Measurements from ENCODE around the gene GATC. TPM values are rescaled to one million over a fixed set of nuclear protein-coding genes. Genes with fewer than 3 reads are reported as not detected.
A peak's percentile ranks its signal among the peaks of the same experiment; 100 is the strongest.
"Not testable (repeated sequence)": the region's sequence is repeated elsewhere in the genome, so short reads cannot be mapped to it uniquely, and the experiment has no call there.

The GATC gene
- total RNA-seq, 2 experiments from 2014 or later, result 18.6 to 19.4 TPM

GRCh38 chr12:120438495-120439198 lies 7.6 kb upstream of the GATC start:
- no peak for TF ChIP-seq CTCF (IDR thresholded peaks at IDR 0.05)
- Mint-ChIP-seq H3K9me3 (no peaks in the 10 kb centered on the region), H3K27me3 (no peaks in the 10 kb centered on the region), H3K4me3 (peak overlapping the region; percentile 97), H3K4me1 (ENCODE audit: low read depth) (peaks cover 31% of the 10 kb centered on the region), H3K27ac (peak overlapping the region; percentile 94), H3K36me3 (ENCODE audit: low read depth) (peaks cover 44% of the 10 kb centered on the region)
- ATAC-seq (ENCODE audit: poor library complexity) (no peak), DNase-seq (no peak)
- Histone ChIP-seq H3K4me3 (ENCODE audit: low read length) (peak overlapping the region; percentile 88), H3K9me3 (ENCODE audit: control insufficient read depth in 1 of 2, insufficient read depth in 1 of 2, low read length in 2 of 2) (no peaks in the 10 kb centered on the region), H3K27ac (ENCODE audit: low read depth in 1 of 2, low read length in 2 of 2) (peak overlapping the region; percentile 69 to 88), H3K4me1 (ENCODE audit: insufficient read depth, low read length) (peaks cover 26% of the 10 kb centered on the region), H3K27me3 (ENCODE audit: control insufficient read depth in 1 of 2, insufficient read depth in 2 of 2, low read length in 2 of 2) (no peaks in the 10 kb centered on the region), H3K36me3 (ENCODE audit: insufficient read depth, low read length) (peaks cover 21% of the 10 kb centered on the region)
- ChIA-PET CTCF (interaction anchor here (0.7 to 2.0 kb wide), 8 partner anchors 14 to 211 kb away, joined by 3 to 13 read pairs (median 4); partner anchors contain the start of genes SIRT4 and SRSF9), POLR2A (interaction anchor here (1.3 to 2.1 kb wide), 6 partner anchors 8 to 147 kb away, joined by 6 to 14 read pairs (median 10); partner anchors contain the start of genes DYNLL1, GATC, RNU4-1 and RNU4-2)
- intact Hi-C loops (cut with DNase I, micrococcal nuclease), result loop anchor here (1.0 to 10.0 kb wide), 8 partner anchors 31 to 248 kb away; partner anchors contain the start of genes POP5 (in 2 of the 2), SRSF9 (in 2 of the 2), COQ5 (in 1 of the 2) and DYNLL1 (in 1 of the 2)

DNA sequence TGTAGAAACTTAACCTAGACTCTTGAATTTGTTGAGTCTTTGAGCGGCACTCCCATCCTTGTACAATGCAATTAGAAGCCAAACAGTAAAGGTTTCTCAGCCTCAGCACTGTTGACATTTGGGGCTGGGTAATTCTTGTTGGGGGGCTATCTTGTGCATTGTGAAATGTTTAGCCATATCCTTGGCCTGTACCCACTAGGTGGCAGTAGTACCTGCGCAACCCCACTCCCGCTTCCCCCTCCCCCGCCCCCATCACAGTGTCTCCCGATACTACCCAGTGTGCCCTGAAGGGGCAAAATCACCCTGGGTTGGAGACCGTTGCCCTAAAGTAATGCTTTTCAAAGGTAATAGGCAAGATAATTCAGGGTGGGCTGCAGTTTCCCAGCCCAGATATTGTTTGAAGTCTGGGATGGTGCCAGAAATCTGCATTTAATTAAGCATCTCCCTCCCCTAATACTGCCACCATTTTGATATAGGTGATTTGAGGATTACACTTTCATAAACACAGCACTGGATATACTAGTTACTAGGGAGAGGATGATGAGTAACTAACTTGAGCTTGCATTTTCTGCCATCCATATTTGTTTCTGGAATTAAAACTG lies 6.5 kb upstream of the GATC start:
- H3K4me3 Mint-ChIP-seq, result peak overlapping the region; percentile 77
- Histone ChIP-seq H3K36me3 (ENCODE audit: insufficient read depth, low read length) (peaks cover 32% of the 10 kb centered on the region), H3K27me3 (ENCODE audit: control insufficient read depth in 1 of 2, insufficient read depth in 2 of 2, low read length in 2 of 2) (no peaks in the 10 kb centered on the region), H3K27ac (ENCODE audit: low read depth in 1 of 2, low read length in 2 of 2) (no peak overlapping the region), H3K4me1 (ENCODE audit: insufficient read depth, low read length) (peaks cover 26% of the 10 kb centered on the region), H3K4me3 (ENCODE audit: low read length) (no peak overlapping the region), H3K9me3 (ENCODE audit: control insufficient read depth in 1 of 2, insufficient read depth in 1 of 2, low read length in 2 of 2) (no peaks in the 10 kb centered on the region)
- ATAC-seq (ENCODE audit: poor library complexity) (peak; percentile 51), DNase-seq (peak; percentile 57 to 92 (median 68))
- TF ChIP-seq CTCF (IDR thresholded peaks at IDR 0.05), result peak; percentile 84
- no peaks in the 10 kb centered on the region for H3K9me3 Mint-ChIP-seq
- CTCF ChIA-PET, result interaction anchor here (0.6 to 2.0 kb wide), 10 partner anchors 10 to 210 kb away, joined by 3 to 15 read pairs (median 4); partner anchors contain the start of genes SIRT4 and SRSF9
- peak overlapping the region; percentile 78 for H3K27ac Mint-ChIP-seq
- peaks cover 38% of the 10 kb centered on the region for H3K4me1 Mint-ChIP-seq (ENCODE audit: low read depth)
- POLR2A ChIA-PET, result interaction anchor here (1.2 kb wide), 1 partner anchor 29 kb away, joined by 4 read pairs; the partner anchor contains the start of gene SRSF9
- H3K27me3 Mint-ChIP-seq, result no peaks in the 10 kb centered on the region
- H3K36me3 Mint-ChIP-seq (ENCODE audit: low read depth), result peaks cover 55% of the 10 kb centered on the region
- intact Hi-C loops (cut with DNase I, micrococcal nuclease), result loop anchor here (1.0 to 10.0 kb wide), 10 partner anchors 30 to 575 kb away; partner anchors contain the start of genes POP5 (in 2 of the 2), SRSF9 (in 2 of the 2), C12orf43 (in 1 of the 2) and COQ5 (in 1 of the 2)

DNA sequence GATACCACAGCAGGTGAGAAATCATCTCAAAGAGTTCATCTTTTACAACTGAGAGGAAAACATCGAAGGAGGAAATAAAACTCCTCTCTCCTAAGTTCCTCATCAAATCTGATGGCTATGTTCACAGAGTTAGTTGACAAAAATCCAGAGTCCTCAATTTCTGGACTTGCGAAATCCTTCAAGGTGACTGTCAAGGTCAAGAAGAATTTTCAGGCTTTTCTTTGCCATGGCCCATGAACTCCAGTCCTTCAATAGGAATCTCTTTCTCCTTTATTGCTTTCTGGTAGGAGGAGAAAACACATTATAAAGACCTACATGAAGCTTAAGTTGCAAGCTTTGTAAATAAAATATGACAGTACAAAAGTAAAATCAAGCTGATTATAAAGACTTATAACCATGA lies 1.6 kb upstream of the GATC start:
- no peak for TF ChIP-seq CTCF (IDR thresholded peaks at IDR 0.05)
- Histone ChIP-seq H3K36me3 (ENCODE audit: insufficient read depth, low read length) (peaks cover 34% of the 10 kb centered on the region), H3K9me3 (ENCODE audit: control insufficient read depth in 1 of 2, insufficient read depth in 1 of 2, low read length in 2 of 2) (no peaks in the 10 kb centered on the region), H3K4me3 (ENCODE audit: low read length) (no peak overlapping the region), H3K27me3 (ENCODE audit: control insufficient read depth in 1 of 2, insufficient read depth in 2 of 2, low read length in 2 of 2) (no peaks in the 10 kb centered on the region), H3K27ac (ENCODE audit: low read depth in 1 of 2, low read length in 2 of 2) (no peak overlapping the region), H3K4me1 (ENCODE audit: insufficient read depth, low read length) (peaks cover 40% of the 10 kb centered on the region)
- Mint-ChIP-seq H3K4me1 (ENCODE audit: low read depth) (peaks cover 47% of the 10 kb centered on the region), H3K36me3 (ENCODE audit: low read depth) (peaks cover 69% of the 10 kb centered on the region), H3K27ac (peak overlapping the region; percentile 98), H3K4me3 (peak overlapping the region; percentile 100), H3K9me3 (no peaks in the 10 kb centered on the region), H3K27me3 (no peaks in the 10 kb centered on the region)
- intact Hi-C loops (cut with DNase I, micrococcal nuclease), result loop anchor here in 1 of 2 experiments (5.0 to 10.0 kb wide), 4 partner anchors 203 to 570 kb away; partner anchors contain the start of genes ACADS, C12orf43 and RAB35
- no peak for ATAC-seq (ENCODE audit: poor library complexity)
- DNase-seq, result no peak
- ChIA-PET POLR2A (interaction anchor here (0.7 to 1.6 kb wide), 3 partner anchors 21 to 683 kb away, joined by 3 read pairs; no protein-coding TSS in a partner anchor), CTCF (interaction anchor here (1.4 to 1.5 kb wide), 2 partner anchors 22 to 25 kb away, joined by 3 to 4 read pairs; partner anchors contain the start of gene SRSF9)

GRCh38 chr12:120446844-120447178 lies 567 bp downstream of the GATC start:
- H3K9me3 Mint-ChIP-seq; H3K27me3 ChIP-seq (ENCODE audit: control insufficient read depth in 1 of 2, insufficient read depth in 2 of 2, low read length in 2 of 2); H3K27me3 Mint-ChIP-seq; H3K9me3 ChIP-seq (ENCODE audit: control insufficient read depth in 1 of 2, insufficient read depth in 1 of 2, low read length in 2 of 2); DNase-seq; CTCF ChIA-PET: not testable (repeated sequence)
- Histone ChIP-seq H3K36me3 (ENCODE audit: insufficient read depth, low read length) (peaks cover 30% of the 10 kb centered on the region), H3K4me1 (ENCODE audit: insufficient read depth, low read length) (peaks cover 37% of the 10 kb centered on the region), H3K4me3 (ENCODE audit: low read length) (peak overlapping the region; percentile 100), H3K27ac (ENCODE audit: low read depth in 1 of 2, low read length in 2 of 2) (peak overlapping the region; percentile 80 to 92)
- Mint-ChIP-seq H3K4me1 (ENCODE audit: low read depth) (peaks cover 39% of the 10 kb centered on the region), H3K27ac (peak overlapping the region; percentile 98), H3K4me3 (peak overlapping the region; percentile 100), H3K36me3 (ENCODE audit: low read depth) (peaks cover 49% of the 10 kb centered on the region)
- peak; percentile 7 for ATAC-seq (ENCODE audit: poor library complexity)
- intact Hi-C loops (cut with DNase I, micrococcal nuclease), result loop anchor here (1.0 to 10.0 kb wide), 5 partner anchors 22 to 568 kb away; partner anchors contain the start of genes ACADS (in 1 of the 2), C12orf43 (in 1 of the 2), COQ5 (in 1 of the 2) and RAB35 (in 1 of the 2)
- POLR2A ChIA-PET, result interaction anchor here (2.6 kb wide), 1 partner anchor 9 kb away, joined by 9 read pairs; the partner anchor contains the start of gene COX6A1

Measured in CD4-positive, alpha-beta T cell (primary cell).